Neural progenitor cell (in vitro differentiated cells): ENCODE measurements around the gene ZMYND8.

Experiments
- EZH2 ChIP-seq: fragments of 200-600 bp; sonication (generic); IDR thresholded peaks from 2 replicates; pipeline ENCODE4 v1.6.1; 2017; ENCODE audit warnings: antibody characterized with exemption, mild to moderate bottlenecking, moderate library complexity
- TF ChIP-seq, protein P1 (sequence below): fragments of 200-600 bp; sonication (generic); IDR thresholded peaks from 2 replicates; pipeline ENCODE4 v1.5.1; 2017; ENCODE audit warnings: antibody characterized with exemption, mild to moderate bottlenecking

DNA sequence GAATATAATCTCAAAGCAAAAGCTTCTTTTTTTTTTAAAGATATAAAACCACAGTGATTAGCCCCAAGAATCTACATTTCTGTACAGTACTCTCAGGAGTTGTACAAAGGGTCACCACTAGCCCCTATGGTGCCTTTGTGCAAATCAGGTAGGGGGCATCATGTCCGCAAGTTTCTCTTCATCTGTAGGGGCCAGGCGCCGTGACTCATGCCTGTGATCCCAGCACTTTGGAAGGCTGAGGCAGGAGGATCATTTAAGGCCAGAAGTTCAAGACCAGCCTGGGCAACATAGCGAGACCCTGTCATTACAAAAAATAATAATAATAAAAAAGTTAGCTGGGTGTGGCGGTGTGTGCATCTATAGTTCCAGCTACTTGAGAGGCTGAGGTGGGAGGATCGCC is 63.9 kb downstream of the ZMYND8 start:
- TF ChIP-seq, protein P1, sequence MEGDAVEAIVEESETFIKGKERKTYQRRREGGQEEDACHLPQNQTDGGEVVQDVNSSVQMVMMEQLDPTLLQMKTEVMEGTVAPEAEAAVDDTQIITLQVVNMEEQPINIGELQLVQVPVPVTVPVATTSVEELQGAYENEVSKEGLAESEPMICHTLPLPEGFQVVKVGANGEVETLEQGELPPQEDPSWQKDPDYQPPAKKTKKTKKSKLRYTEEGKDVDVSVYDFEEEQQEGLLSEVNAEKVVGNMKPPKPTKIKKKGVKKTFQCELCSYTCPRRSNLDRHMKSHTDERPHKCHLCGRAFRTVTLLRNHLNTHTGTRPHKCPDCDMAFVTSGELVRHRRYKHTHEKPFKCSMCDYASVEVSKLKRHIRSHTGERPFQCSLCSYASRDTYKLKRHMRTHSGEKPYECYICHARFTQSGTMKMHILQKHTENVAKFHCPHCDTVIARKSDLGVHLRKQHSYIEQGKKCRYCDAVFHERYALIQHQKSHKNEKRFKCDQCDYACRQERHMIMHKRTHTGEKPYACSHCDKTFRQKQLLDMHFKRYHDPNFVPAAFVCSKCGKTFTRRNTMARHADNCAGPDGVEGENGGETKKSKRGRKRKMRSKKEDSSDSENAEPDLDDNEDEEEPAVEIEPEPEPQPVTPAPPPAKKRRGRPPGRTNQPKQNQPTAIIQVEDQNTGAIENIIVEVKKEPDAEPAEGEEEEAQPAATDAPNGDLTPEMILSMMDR, result no peak
- TF ChIP-seq EZH2, result no peak
